Activated B cell treated with CpG ODN at 0.5 μM for 24 hours (primary cell): ENCODE results near the gene ACOT12. TPM values are rescaled to one million over a fixed set of nuclear protein-coding genes. Genes with fewer than 3 reads are reported as not detected.

Experiments used
- ATAC-seq: fragments of 200-7000 bp; cut with Tn5 transposase; one replicate; pipeline ENCODE4 v1.10.0; 2021; ENCODE audit warnings: low read depth, mild to moderate bottlenecking, moderate library complexity
- CTCF ChIA-PET: fragments of 350-600 bp; sonication (Branson Sonifier 250); formaldehyde crosslinking; loops from one replicate; lab custom pipeline; 2021; ENCODE audit warnings: antibody characterized with exemption; lab: Charles Lee
- POLR2A ChIA-PET: fragments of 350-600 bp; sonication (Branson Sonifier 250); formaldehyde crosslinking; loops from one replicate; lab custom pipeline; 2021; ENCODE audit warnings: antibody characterized with exemption; lab: Charles Lee
- DNase-seq: peaks from one replicate; pipeline ENCODE4 v3.0.0; 2022
- H3K27ac Mint-ChIP-seq: one replicate; pipeline ENCODE4 v1.8.0; 2020; ENCODE audit warnings: mixed read lengths
- H3K27me3 Mint-ChIP-seq: one replicate; pipeline ENCODE4 v1.8.0; 2021; ENCODE audit warnings: mixed read lengths
- H3K36me3 Mint-ChIP-seq: one replicate; pipeline ENCODE4 v1.8.0; 2021; ENCODE audit warnings: low read depth, mixed read lengths
- H3K4me1 Mint-ChIP-seq: one replicate; pipeline ENCODE4 v1.8.0; 2021; ENCODE audit warnings: mixed read lengths
- H3K4me3 Mint-ChIP-seq: one replicate; pipeline ENCODE4 v1.8.0; 2020; ENCODE audit warnings: mild to moderate bottlenecking, mixed read lengths
- H3K9me3 Mint-ChIP-seq: one replicate; pipeline ENCODE4 v1.8.0; 2020; ENCODE audit warnings: mixed read lengths
- CTCF ChIP-seq: fragments of 200-600 bp; IDR thresholded peaks from one replicate; pipeline ENCODE4 v1.8.0; 2022; ENCODE audit warnings: antibody characterized with exemption, mild to moderate bottlenecking
- intact Hi-C: fragments of 100-400 bp; cut with micrococcal nuclease; formaldehyde crosslinking; loops from one replicate; pipeline ENCODE4 v1.15.1; 2024
- total RNA-seq: library from RNA; stranded (reverse); gene quantifications from 2 replicates; pipeline ENCODE4 v1.2.3, GENCODE V29; 2022

The ACOT12 gene
- total RNA-seq, 1 donor from 2014 or later = not detected

- no peaks in the 10 kb centered on the region for H3K4me1 Mint-ChIP-seq
- no peaks in the 10 kb centered on the region for H3K27me3 Mint-ChIP-seq
- no peaks in the 10 kb centered on the region for H3K36me3 Mint-ChIP-seq
- no peak for DNase-seq
- intact Hi-C loops = no loop called here
- peaks cover 11% of the 10 kb centered on the region for H3K9me3 Mint-ChIP-seq
- no peak overlapping the region for H3K4me3 Mint-ChIP-seq
- no peak for TF ChIP-seq CTCF
- CTCF ChIA-PET = no interaction called here
- POLR2A ChIA-PET = no interaction called here
- ATAC-seq = no peak
- no peak overlapping the region for H3K27ac Mint-ChIP-seq
These were observed 56.1 kb downstream of the ACOT12 start for GRCh38 chr5:81337803-81338202.

- H3K4me3 Mint-ChIP-seq = no peak overlapping the region
- H3K4me1 Mint-ChIP-seq = no peaks in the 10 kb centered on the region
- no peaks in the 10 kb centered on the region for H3K36me3 Mint-ChIP-seq
These were observed 57.4 kb downstream of the ACOT12 start for GRCh38 chr5:81336556-81336955.

GRCh38 chr5:81335946-81336345, 58.0 kb downstream of the ACOT12 start:
- peaks cover 11% of the 10 kb centered on the region for H3K9me3 Mint-ChIP-seq
- no peaks in the 10 kb centered on the region for H3K27me3 Mint-ChIP-seq
- H3K36me3 Mint-ChIP-seq = no peaks in the 10 kb centered on the region
- no peak overlapping the region for H3K27ac Mint-ChIP-seq
- intact Hi-C loops = no loop called here
- no peak overlapping the region for H3K4me3 Mint-ChIP-seq
- ATAC-seq (no peak), DNase-seq (no peak)
- no peak for TF ChIP-seq CTCF
- ChIA-PET POLR2A (no interaction called here), CTCF (no interaction called here)
- no peaks in the 10 kb centered on the region for H3K4me1 Mint-ChIP-seq

More at GRCh38 chr5:81336556-81336955, 57.4 kb downstream of the ACOT12 start:
- ChIA-PET CTCF (no interaction called here), POLR2A (no interaction called here)
- Mint-ChIP-seq H3K27me3 (no peaks in the 10 kb centered on the region), H3K9me3 (peaks cover 11% of the 10 kb centered on the region), H3K27ac (no peak overlapping the region)
- ATAC-seq (no peak), DNase-seq (no peak)
- TF ChIP-seq CTCF = no peak
- intact Hi-C loops = no loop called here

GRCh38 chr5:81334304-81335061, 59.5 kb downstream of the ACOT12 start:
- intact Hi-C loops = no loop called here
- no peaks in the 10 kb centered on the region for H3K4me1 Mint-ChIP-seq
- DNase-seq (no peak), ATAC-seq (no peak)
- no peaks in the 10 kb centered on the region for H3K27me3 Mint-ChIP-seq
- CTCF ChIA-PET = no interaction called here
- H3K36me3 Mint-ChIP-seq = no peaks in the 10 kb centered on the region
- TF ChIP-seq CTCF = no peak
- no peak overlapping the region for H3K27ac Mint-ChIP-seq
- peaks cover 10% of the 10 kb centered on the region for H3K9me3 Mint-ChIP-seq
- POLR2A ChIA-PET = no interaction called here
- no peak overlapping the region for H3K4me3 Mint-ChIP-seq

GRCh38 chr5:81326554-81326953, 67.4 kb downstream of the ACOT12 start:
- intact Hi-C loops = no loop called here
- no peaks in the 10 kb centered on the region for H3K4me1 Mint-ChIP-seq
- ATAC-seq = no peak
- DNase-seq = no peak
- no peaks in the 10 kb centered on the region for H3K9me3 Mint-ChIP-seq
- H3K36me3 Mint-ChIP-seq = no peaks in the 10 kb centered on the region
- H3K27ac Mint-ChIP-seq = no peak overlapping the region
- ChIA-PET POLR2A (no interaction called here), CTCF (no interaction called here)
- H3K27me3 Mint-ChIP-seq = peaks cover 2% of the 10 kb centered on the region
- no peak overlapping the region for H3K4me3 Mint-ChIP-seq
- TF ChIP-seq CTCF = no peak
